GM12873 (cell line): ENCODE data around the gene NACAD.

ENCODE experiments used
- TF ChIP-seq, protein P1 (sequence below): IDR thresholded peaks from 2 replicates; pipeline ENCODE4 v1.5.1; 2012; ENCODE audit warnings: low read depth, mild to moderate bottlenecking, moderate library complexity, low read length, control low read depth; ENCODE audit not compliant: insufficient read depth; ENCODE audit errors: missing control alignments

Gene NACAD

GRCh38 chr7:45080265-45080957 is 8.4 kb downstream of the NACAD start:
- TF ChIP-seq, protein P1, sequence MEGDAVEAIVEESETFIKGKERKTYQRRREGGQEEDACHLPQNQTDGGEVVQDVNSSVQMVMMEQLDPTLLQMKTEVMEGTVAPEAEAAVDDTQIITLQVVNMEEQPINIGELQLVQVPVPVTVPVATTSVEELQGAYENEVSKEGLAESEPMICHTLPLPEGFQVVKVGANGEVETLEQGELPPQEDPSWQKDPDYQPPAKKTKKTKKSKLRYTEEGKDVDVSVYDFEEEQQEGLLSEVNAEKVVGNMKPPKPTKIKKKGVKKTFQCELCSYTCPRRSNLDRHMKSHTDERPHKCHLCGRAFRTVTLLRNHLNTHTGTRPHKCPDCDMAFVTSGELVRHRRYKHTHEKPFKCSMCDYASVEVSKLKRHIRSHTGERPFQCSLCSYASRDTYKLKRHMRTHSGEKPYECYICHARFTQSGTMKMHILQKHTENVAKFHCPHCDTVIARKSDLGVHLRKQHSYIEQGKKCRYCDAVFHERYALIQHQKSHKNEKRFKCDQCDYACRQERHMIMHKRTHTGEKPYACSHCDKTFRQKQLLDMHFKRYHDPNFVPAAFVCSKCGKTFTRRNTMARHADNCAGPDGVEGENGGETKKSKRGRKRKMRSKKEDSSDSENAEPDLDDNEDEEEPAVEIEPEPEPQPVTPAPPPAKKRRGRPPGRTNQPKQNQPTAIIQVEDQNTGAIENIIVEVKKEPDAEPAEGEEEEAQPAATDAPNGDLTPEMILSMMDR, result no peak

DNA sequence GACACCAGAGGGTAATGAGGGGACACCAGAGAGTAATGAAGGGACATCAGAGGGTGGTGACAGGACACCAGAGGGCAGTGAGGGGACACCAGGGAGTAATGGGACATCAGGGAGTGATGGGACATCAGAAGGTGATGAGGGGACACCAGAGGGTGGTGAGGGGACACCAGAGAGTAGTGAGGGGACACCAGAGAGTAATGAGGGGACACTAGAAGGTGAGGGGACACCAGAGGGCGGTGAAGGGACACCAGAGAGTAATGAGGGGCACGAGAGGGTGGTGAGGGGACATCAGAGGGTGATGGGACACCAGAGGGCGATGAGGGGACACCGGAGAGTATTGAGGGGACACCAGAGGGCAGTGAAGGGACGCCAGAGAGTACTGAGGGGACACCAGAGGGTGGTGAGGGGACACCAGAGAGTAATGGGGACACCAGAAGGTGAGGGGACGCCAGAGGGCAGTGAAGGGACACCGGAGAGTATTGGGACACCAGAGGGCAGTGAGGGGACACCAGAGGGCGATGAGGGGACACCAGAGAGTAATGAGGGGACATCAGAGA is 10.6 kb downstream of the NACAD start:
- TF ChIP-seq, protein P1, result no peak

DNA sequence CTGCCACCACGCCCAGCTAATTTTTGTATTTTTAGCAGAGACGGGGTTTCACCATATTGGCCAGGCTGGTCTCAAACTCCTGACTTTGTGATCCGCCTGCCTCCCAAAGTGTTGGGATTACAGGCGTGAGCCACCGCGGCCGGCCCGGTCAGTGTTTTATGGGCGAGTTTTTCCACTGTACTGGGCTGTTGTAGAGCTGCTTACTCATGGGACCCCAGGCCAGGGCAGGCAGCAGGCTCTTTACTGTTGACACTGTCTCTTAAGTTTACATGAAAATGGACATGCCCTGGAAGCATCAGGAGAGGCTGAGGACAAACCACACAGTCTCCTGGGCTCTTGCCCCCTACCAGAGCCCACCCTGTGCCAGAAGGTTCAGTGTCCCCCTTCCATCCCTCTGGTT is 11.2 kb downstream of the NACAD start:
- TF ChIP-seq, protein P1, result no peak

DNA sequence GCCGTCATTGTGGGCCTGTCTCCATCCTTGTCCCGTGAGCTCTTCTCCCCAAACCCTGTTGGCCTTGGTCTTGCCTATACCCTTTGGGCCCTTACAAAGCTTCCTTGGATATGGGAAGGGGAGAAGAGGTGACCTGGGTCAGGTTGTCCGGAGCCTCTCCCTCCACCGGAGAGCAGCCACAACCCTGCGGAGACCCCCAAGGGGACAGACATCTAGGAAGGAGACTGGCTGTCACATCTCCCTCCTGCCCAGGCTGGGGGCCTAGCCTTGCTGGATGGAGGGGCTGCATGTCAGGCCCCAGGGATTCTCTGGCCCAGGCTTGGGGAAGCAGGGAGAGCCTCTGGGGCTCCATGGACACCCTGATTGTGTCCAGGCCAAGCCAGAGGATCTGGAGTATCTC is 11.8 kb downstream of the NACAD start:
- TF ChIP-seq, protein P1, result no peak

DNA sequence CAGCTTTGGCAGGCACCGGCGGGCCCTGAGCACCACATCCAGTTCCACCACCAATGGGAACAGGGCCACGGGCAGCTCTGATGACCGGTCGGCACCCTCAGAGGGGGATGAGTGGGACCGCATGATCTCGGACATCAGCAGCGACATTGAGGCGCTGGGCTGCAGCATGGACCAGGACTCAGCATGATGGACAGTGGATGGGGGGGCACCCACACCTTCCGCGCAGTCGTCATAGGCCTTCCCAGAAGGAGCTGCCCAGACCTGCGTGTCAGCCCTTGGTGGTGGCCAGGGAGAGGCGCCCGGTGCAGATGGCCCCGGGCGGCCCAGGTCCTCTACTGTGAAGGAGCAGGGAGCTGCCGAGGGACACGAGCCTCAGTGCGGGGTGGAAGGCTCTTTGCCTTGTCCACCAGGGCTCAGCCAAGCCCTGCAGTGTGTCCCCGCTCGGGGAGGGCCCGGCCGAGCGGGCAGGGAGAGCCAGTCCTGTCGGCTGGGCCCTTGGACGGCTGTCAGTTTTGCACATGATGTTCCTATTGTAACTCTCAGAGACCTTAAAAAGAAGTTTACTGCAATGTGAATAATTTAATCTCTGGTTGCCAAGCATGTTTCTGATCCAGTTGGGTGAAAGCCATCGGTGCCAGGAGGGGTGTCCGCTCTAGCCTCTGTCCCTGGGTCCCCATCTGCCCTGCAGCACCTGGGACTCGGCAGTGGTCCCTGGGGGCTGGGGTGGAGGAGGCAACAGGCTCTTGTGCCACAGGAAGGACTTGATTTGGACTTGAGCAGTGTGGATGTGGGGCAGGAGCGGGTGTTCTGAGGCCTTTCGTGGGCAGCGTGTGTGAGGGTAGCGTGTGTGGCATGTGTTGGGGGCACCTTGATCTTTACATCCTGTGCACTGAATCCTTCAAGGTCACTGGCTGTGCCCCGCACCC is 12.6 kb downstream of the NACAD start:
- TF ChIP-seq, protein P1, result no peak

DNA sequence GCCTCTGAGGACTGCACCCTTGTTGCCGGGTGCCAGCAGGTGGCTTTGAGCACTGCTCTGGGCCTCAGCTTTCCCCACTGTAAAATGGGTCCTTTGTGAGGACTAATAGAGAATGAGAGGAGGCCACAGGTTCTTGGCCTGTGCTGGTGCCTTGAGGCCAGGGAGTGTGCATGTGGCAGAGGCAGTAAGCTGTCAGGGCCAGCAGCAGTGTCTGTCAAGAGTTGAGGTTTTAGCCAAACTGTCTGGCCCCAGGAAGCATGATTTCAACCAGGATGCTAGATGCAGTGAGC is 13.5 kb downstream of the NACAD start:
- TF ChIP-seq, protein P1, result no peak
